Muscle of leg (tissue), 11 donors: ENCODE data around the gene GASK1A. TPM values are rescaled to one million over a fixed set of nuclear protein-coding genes. Genes with fewer than 3 reads are reported as not detected.
A peak's percentile ranks its signal among the peaks of the same experiment; 100 is the strongest.

Experiments
- DNase-seq: peaks from one replicate; pipeline ENCODE4 v3.0.0; 2013
- H3K27ac ChIP-seq: one replicate; pipeline ENCODE4 v1.5.1; 2013; ENCODE audit warnings: mild to moderate bottlenecking, low read length, control low read depth
- H3K27me3 ChIP-seq: one replicate; pipeline ENCODE4 v1.6.1; 2013; ENCODE audit warnings: low read length; ENCODE audit not compliant: control insufficient read depth, insufficient read depth
- H3K36me3 ChIP-seq: one replicate; pipeline ENCODE4 v1.6.1; 2013; ENCODE audit warnings: low read length; ENCODE audit not compliant: control insufficient read depth, insufficient read depth
- H3K4me1 ChIP-seq: one replicate; pipeline ENCODE4 v1.6.1; 2013; ENCODE audit warnings: low read length; ENCODE audit not compliant: control insufficient read depth, insufficient read depth
- H3K4me3 ChIP-seq: one replicate; pipeline ENCODE4 v1.5.1; 2013; ENCODE audit warnings: low read length, control low read depth
- H3K9me3 ChIP-seq: replicated peaks from 2 replicates; pipeline ENCODE4 v1.6.1; 2013; ENCODE audit warnings: low read depth, low read length; ENCODE audit not compliant: control insufficient read depth
- WGBS: methylation state at CpG from one replicate; pipeline ENCODE4 v1.1.5; 2013; ENCODE audit warnings: missing lambda C conversion rate; ENCODE audit not compliant: insufficient coverage; 5-methylcytosine and 5-hydroxymethylcytosine counted together
- polyA plus RNA-seq, 8 donors: library from polyadenylated mRNA; unstranded; fragments of 120-200 nt; gene quantifications; one replicate each; pipeline versions ENCODE4 v1.2.1 to v1.2.3, GENCODE V29; 2013; ENCODE audit warnings: inconsistent platforms in 1 of 8, low replicate concordance in 1 of 8; ENCODE audit not compliant: insufficient read length in 8 of 8, insufficient read depth in 1 of 8
- total RNA-seq: library from RNA; stranded (reverse); fragments of 120-200 nt; gene quantifications from one replicate; pipeline ENCODE4 v1.2.4, GENCODE V29; 2013

The GASK1A gene
- total and polyA plus RNA-seq, 9 donors, result 4.1 to 14.6 (median 6.8) TPM

GRCh38 chr3:43011638-43012037 lies 32.5 kb downstream of the GASK1A start:
- no peak overlapping the region for H3K4me3 ChIP-seq
- H3K36me3 ChIP-seq, result no peaks in the 10 kb centered on the region
- H3K27me3 ChIP-seq, result no peaks in the 10 kb centered on the region
- H3K9me3 ChIP-seq, result peaks cover 10% of the 10 kb centered on the region
- no peaks in the 10 kb centered on the region for H3K4me1 ChIP-seq
- no peak for DNase-seq
- no peak overlapping the region for H3K27ac ChIP-seq
- 74% methylated on average over 3 of the region's 3 CpGs for WGBS

GRCh38 chr3:43012174-43012573 lies 33.1 kb downstream of the GASK1A start:
- no peak overlapping the region for H3K4me3 ChIP-seq
- H3K27me3 ChIP-seq, result no peaks in the 10 kb centered on the region
- peaks cover 10% of the 10 kb centered on the region for H3K9me3 ChIP-seq
- DNase-seq, result no peak
- H3K27ac ChIP-seq, result no peak overlapping the region
- H3K36me3 ChIP-seq, result no peaks in the 10 kb centered on the region
- no peaks in the 10 kb centered on the region for H3K4me1 ChIP-seq

DNA sequence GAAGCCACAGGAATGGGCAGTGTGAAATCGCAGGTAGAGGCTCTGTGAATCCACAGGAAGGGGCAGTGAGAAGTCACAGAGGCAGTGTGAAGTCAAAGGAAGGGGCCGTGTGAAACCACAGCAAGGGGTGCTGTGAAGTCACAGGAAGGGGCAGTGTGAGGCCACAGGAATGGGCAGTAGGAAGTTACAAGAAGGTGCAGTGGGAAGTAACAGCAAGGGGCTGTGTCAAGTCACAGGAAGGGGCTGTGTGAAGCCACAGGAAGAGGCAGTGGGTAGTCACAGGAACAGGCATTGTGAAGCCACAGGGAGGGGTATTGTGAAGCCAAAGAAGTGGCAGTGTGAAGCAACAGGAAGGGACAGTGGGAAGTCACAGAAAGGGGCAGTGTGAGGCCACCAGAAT lies 34.1 kb downstream of the GASK1A start:
- DNase-seq, result no peak
- no peak overlapping the region for H3K4me3 ChIP-seq
- H3K9me3 ChIP-seq, result peaks cover 12% of the 10 kb centered on the region
- H3K36me3 ChIP-seq, result no peaks in the 10 kb centered on the region
- no peaks in the 10 kb centered on the region for H3K4me1 ChIP-seq
- 90% methylated on average over 2 of the region's 2 CpGs for WGBS
- no peak overlapping the region for H3K27ac ChIP-seq
- H3K27me3 ChIP-seq, result no peaks in the 10 kb centered on the region

DNA sequence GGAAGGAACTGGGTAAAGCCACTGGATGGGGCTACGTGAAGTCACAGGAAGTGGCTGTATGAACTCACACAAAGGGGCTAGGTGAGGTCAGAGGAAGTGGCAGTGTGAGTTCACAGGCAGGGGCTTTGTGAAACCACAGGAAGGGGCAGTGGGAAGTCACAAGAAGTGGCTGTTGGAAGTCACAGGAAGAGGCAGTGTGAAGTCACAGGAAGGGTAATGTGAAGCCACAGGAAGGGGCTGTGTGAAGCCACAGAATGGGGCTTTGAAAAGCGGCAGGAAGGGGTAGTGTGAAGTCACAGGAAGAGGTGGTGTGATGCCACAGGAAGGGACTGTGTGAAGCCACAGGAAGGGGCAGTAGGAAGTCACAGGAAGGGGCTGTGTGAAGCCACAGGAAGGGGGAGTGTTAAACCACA lies 34.6 kb downstream of the GASK1A start:
- no peak overlapping the region for H3K4me3 ChIP-seq

DNA sequence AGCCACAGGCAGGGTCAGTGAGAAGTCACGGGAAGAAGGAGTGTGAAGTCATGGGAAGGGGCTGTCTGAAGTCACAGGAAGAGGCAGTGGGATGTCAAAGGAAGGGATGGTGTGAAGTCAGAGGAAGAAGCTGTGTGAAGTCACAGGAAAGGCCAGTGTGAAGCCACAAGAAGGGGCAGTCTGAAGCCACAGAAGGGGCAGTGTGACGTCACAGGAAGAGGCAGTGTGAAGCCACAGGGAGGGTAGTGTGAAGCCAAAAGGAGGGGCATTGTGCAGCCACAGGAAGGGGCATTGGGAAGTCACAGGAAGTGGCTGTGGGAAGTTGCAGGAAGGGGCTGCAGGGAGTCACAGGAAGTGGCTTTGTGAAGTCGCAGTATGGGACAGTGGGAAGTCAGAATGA lies 35.1 kb downstream of the GASK1A start:
- Histone ChIP-seq H3K27me3 (no peaks in the 10 kb centered on the region), H3K4me3 (no peak overlapping the region), H3K36me3 (no peaks in the 10 kb centered on the region), H3K4me1 (no peaks in the 10 kb centered on the region), H3K27ac (no peak overlapping the region), H3K9me3 (peaks cover 12% of the 10 kb centered on the region)
- WGBS, result 80% methylated on average over 3 of the region's 3 CpGs
- DNase-seq, result no peak

More for the DNA sequence above, 34.6 kb downstream of the GASK1A start:
- no peaks in the 10 kb centered on the region for H3K27me3 ChIP-seq
- no peaks in the 10 kb centered on the region for H3K36me3 ChIP-seq
- no peak for DNase-seq
- 79% methylated on average over 2 of the region's 2 CpGs for WGBS
- peaks cover 12% of the 10 kb centered on the region for H3K9me3 ChIP-seq
- no peak overlapping the region for H3K27ac ChIP-seq
- no peaks in the 10 kb centered on the region for H3K4me1 ChIP-seq

DNA sequence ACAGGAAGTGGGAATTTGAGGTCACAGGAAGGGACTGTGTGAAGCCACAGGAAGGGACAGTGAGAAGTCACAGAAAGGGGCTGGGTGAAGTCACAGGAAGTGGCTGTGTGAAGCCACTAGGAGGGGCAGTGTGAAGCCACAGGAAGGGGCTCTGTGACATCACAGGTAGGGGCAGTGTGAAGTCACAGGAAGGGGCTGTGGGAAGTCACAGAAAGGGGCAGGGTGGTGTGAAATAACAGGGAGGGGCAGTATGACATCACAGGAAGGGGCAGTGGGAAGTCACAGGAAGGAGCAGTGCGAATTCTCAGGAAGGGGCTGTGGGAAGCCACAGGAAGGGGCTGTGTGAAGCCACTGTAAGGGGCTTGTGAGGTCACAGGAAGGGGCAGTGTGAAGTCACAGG lies 35.8 kb downstream of the GASK1A start:
- H3K4me1 ChIP-seq, result no peaks in the 10 kb centered on the region
- no peaks in the 10 kb centered on the region for H3K27me3 ChIP-seq
- no peak overlapping the region for H3K27ac ChIP-seq
- WGBS, result 92% methylated on average over 1 of the region's 1 CpG
- H3K9me3 ChIP-seq, result peaks cover 12% of the 10 kb centered on the region
- no peak overlapping the region for H3K4me3 ChIP-seq
- DNase-seq, result no peak
- H3K36me3 ChIP-seq, result no peaks in the 10 kb centered on the region

- H3K9me3 ChIP-seq, result peaks cover 12% of the 10 kb centered on the region
- DNase-seq, result no peak
- no peaks in the 10 kb centered on the region for H3K36me3 ChIP-seq
- no peak overlapping the region for H3K27ac ChIP-seq
- H3K4me1 ChIP-seq, result no peaks in the 10 kb centered on the region
- WGBS, result 58% methylated on average over 1 of the region's 1 CpG
- H3K27me3 ChIP-seq, result no peaks in the 10 kb centered on the region
- no peak overlapping the region for H3K4me3 ChIP-seq
Measured at GRCh38 chr3:43015572-43015971, 36.5 kb downstream of the GASK1A start.

GRCh38 chr3:43015991-43016865 lies 37.1 kb downstream of the GASK1A start:
- WGBS, result 74% methylated on average over 5 of the region's 5 CpGs
- Histone ChIP-seq H3K4me1 (no peaks in the 10 kb centered on the region), H3K36me3 (no peaks in the 10 kb centered on the region), H3K9me3 (peaks cover 16% of the 10 kb centered on the region), H3K27ac (no peak overlapping the region), H3K27me3 (no peaks in the 10 kb centered on the region), H3K4me3 (no peak overlapping the region)
- DNase-seq, result no peak

DNA sequence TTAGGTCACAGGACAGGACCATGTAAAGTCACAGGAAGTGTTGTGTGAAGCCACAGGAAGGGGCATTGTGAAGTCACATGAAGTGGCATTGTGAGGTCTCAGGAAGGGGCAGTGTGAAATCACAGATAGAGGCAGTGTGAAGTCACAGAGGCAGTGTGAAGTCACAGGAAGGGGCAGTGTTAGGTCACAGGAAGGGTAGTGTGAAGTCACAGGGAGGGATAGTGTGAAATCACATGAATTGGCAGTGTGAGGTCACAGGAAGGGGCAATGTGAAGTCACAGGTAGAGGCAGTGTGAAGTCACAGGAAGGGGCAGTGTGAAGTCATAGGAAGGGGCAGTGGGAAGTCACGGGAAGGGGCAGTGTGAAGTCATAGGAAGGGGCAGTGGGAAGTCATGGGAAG lies 37.9 kb downstream of the GASK1A start:
- no peaks in the 10 kb centered on the region for H3K36me3 ChIP-seq
- H3K4me3 ChIP-seq, result no peak overlapping the region
- H3K27ac ChIP-seq, result no peak overlapping the region
- no peaks in the 10 kb centered on the region for H3K4me1 ChIP-seq
- DNase-seq, result no peak
- peaks cover 17% of the 10 kb centered on the region for H3K9me3 ChIP-seq
- no peaks in the 10 kb centered on the region for H3K27me3 ChIP-seq
- 83% methylated on average over 1 of the region's 1 CpG for WGBS

- no peaks in the 10 kb centered on the region for H3K36me3 ChIP-seq
- no peaks in the 10 kb centered on the region for H3K4me1 ChIP-seq
- peak overlapping the region; percentile 51 for H3K27ac ChIP-seq
- H3K27me3 ChIP-seq, result no peaks in the 10 kb centered on the region
- 71% methylated on average over 6 of the region's 9 CpGs for WGBS
- no peak overlapping the region for H3K4me3 ChIP-seq
- H3K9me3 ChIP-seq, result peaks cover 16% of the 10 kb centered on the region
- no peak for DNase-seq
Measured at GRCh38 chr3:43017593-43018195, 38.6 kb downstream of the GASK1A start.
